Neural cell (in vitro differentiated cells): ENCODE measurements around the gene TAOK1.
"Not testable (repeated sequence)": the region's sequence is repeated elsewhere in the genome, so short reads cannot be mapped to it uniquely, and the experiment has no call there.

Experiments
- CTCF ChIP-seq: fragments of 450-650 bp; IDR thresholded peaks from 2 replicates; pipeline ENCODE4 v1.5.1; 2014; ENCODE audit warnings: antibody characterized with exemption, mild to moderate bottlenecking, moderate library complexity; ENCODE audit not compliant: poor library complexity, severe bottlenecking
- SMC3 ChIP-seq: fragments of 450-650 bp; conservative IDR thresholded peaks from 2 replicates; pipeline ENCODE4 v1.6.1; 2014; ENCODE audit warnings: antibody characterized with exemption, mild to moderate bottlenecking, moderate library complexity; ENCODE audit not compliant: poor library complexity

- not testable (repeated sequence) for TF ChIP-seq CTCF, SMC3
Observed at GRCh38 chr17:29480249-29480928, 90.2 kb downstream of the TAOK1 start.
